MM.1S (cell line): ENCODE results near the gene EVI5.

Source experiments
- CTCF ChIP-seq: fragments of 300-600 bp; sonication (generic); IDR thresholded peaks from 2 replicates; pipeline ENCODE4 v1.5.1; 2016; ENCODE audit warnings: antibody characterized with exemption, low read length, mixed read lengths
- EZH2 ChIP-seq: fragments of 300-600 bp; sonication (generic); optimal IDR thresholded peaks from 2 replicates; pipeline ENCODE3; 2017; ENCODE audit warnings: low read depth, mild to moderate bottlenecking, antibody characterized with exemption, low read length, mixed read lengths

DNA sequence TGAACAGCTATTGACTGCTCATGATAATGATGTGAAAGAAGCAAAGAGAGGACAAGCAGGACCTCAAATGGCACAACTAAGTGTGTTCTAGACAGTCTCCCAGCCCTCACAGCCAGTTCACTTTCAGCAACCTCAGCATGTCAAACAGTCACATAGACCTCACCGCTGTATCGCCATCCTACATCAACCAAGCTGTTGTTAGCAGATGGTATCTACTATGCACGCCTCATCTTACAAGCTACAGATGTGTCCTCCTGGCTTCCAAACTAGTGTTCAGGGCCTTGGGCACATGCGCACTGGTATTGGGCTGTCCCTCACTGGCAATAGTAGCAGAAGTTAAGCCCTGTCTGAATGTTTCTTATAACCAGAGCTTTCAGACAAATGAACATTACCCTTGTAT, 28.4 kb downstream of the EVI5 start:
- TF ChIP-seq EZH2 = no peak
- no peak for TF ChIP-seq CTCF
